Mesothelial cell of epicardium (in vitro differentiated cells): ENCODE measurements around the gene LHX1. TPM values are rescaled to one million over a fixed set of nuclear protein-coding genes. Genes with fewer than 3 reads are reported as not detected.

Source experiments
- DNase-seq, 2 experiments: peaks; one replicate each; pipeline ENCODE4 v3.0.0; 2021; ENCODE audit warnings: low spot score in 2 of 2; ENCODE audit not compliant: unreplicated experiment in 2 of 2
- H3K27ac Mint-ChIP-seq: 2 replicates; pipeline ENCODE4 v1.8.0; 2021; ENCODE audit warnings: mixed read lengths
- H3K27me3 Mint-ChIP-seq: 2 replicates; pipeline ENCODE4 v1.8.0; 2021; ENCODE audit warnings: low read depth, mixed read lengths
- H3K36me3 Mint-ChIP-seq: 2 replicates; pipeline ENCODE4 v1.8.0; 2021; ENCODE audit warnings: mixed read lengths
- H3K4me1 Mint-ChIP-seq: 2 replicates; pipeline ENCODE4 v1.8.0; 2021; ENCODE audit warnings: mixed read lengths
- H3K4me3 Mint-ChIP-seq: 2 replicates; pipeline ENCODE4 v1.8.0; 2021; ENCODE audit warnings: mild to moderate bottlenecking, moderate library complexity, mixed read lengths
- H3K9me3 Mint-ChIP-seq: 2 replicates; pipeline ENCODE4 v1.8.0; 2021; ENCODE audit warnings: mixed read lengths
- CTCF ChIP-seq: fragments of 200-600 bp; sonication (generic); IDR thresholded peaks from one replicate; pipeline ENCODE4 v1.5.0; 2021; ENCODE audit warnings: antibody characterized with exemption; ENCODE audit not compliant: unreplicated experiment
- total RNA-seq: library from RNA; stranded (reverse); gene quantifications from 3 replicates; pipeline ENCODE4 v1.2.1, GENCODE V29; 2021

LHX1 gene
- total RNA-seq, 1 donor from 2014 or later: not detected

GRCh38 chr17:36926226-36926625 lies 11.0 kb upstream of the LHX1 start:
- H3K4me3 Mint-ChIP-seq: no peak overlapping the region
- DNase-seq: no peak
- TF ChIP-seq CTCF: no peak
- H3K4me1 Mint-ChIP-seq: peaks cover 67% of the 10 kb centered on the region
- no peak overlapping the region for H3K27ac Mint-ChIP-seq
- H3K27me3 Mint-ChIP-seq: peaks cover 39% of the 10 kb centered on the region
- no peaks in the 10 kb centered on the region for H3K9me3 Mint-ChIP-seq
- H3K36me3 Mint-ChIP-seq: no peaks in the 10 kb centered on the region

- TF ChIP-seq CTCF: no peak
- Mint-ChIP-seq H3K9me3 (no peaks in the 10 kb centered on the region), H3K27ac (no peak overlapping the region), H3K4me3 (no peak overlapping the region), H3K4me1 (peaks cover 67% of the 10 kb centered on the region), H3K27me3 (peaks cover 44% of the 10 kb centered on the region), H3K36me3 (no peaks in the 10 kb centered on the region)
- DNase-seq: no peak
Observed at GRCh38 chr17:36926701-36927100, 10.6 kb upstream of the LHX1 start.

GRCh38 chr17:36928471-36929345 lies 8.6 kb upstream of the LHX1 start:
- H3K4me1 Mint-ChIP-seq: peaks cover 62% of the 10 kb centered on the region
- DNase-seq: no peak
- no peak overlapping the region for H3K4me3 Mint-ChIP-seq
- no peaks in the 10 kb centered on the region for H3K9me3 Mint-ChIP-seq
- TF ChIP-seq CTCF: no peak
- no peak overlapping the region for H3K27ac Mint-ChIP-seq
- H3K36me3 Mint-ChIP-seq: no peaks in the 10 kb centered on the region
- peaks cover 64% of the 10 kb centered on the region for H3K27me3 Mint-ChIP-seq

- peaks cover 77% of the 10 kb centered on the region for H3K27me3 Mint-ChIP-seq
- DNase-seq: no peak
- H3K9me3 Mint-ChIP-seq: no peaks in the 10 kb centered on the region
- no peak for TF ChIP-seq CTCF
- H3K27ac Mint-ChIP-seq: no peak overlapping the region
- H3K4me1 Mint-ChIP-seq: peaks cover 61% of the 10 kb centered on the region
- no peak overlapping the region for H3K4me3 Mint-ChIP-seq
- no peaks in the 10 kb centered on the region for H3K36me3 Mint-ChIP-seq
Observed at GRCh38 chr17:36929851-36930582, 7.3 kb upstream of the LHX1 start.

GRCh38 chr17:36930583-36930900 lies 6.7 kb upstream of the LHX1 start:
- Mint-ChIP-seq H3K9me3 (no peaks in the 10 kb centered on the region), H3K4me3 (no peak overlapping the region), H3K27me3 (peaks cover 82% of the 10 kb centered on the region), H3K27ac (no peak overlapping the region), H3K36me3 (no peaks in the 10 kb centered on the region), H3K4me1 (peaks cover 62% of the 10 kb centered on the region)
- DNase-seq: no peak
- no peak for TF ChIP-seq CTCF
